Liver (tissue), 3 donors: ENCODE data around the gene CRELD2.

Experiments used
- EGR1 ChIP-seq, 2 donors: IDR thresholded peaks; 2 replicates each; pipeline ENCODE4 v1.6.1; 2016 to 2018; ENCODE audit warnings: antibody characterized with exemption in 2 of 2, low read depth in 2 of 2
- GABPA ChIP-seq, 2 donors: IDR thresholded peaks in 1 of 2; conservative IDR thresholded peaks in 1 of 2; 2 replicates each; pipeline ENCODE4 v1.6.1; 2016; ENCODE audit warnings: antibody characterized with exemption in 2 of 2, mild to moderate bottlenecking in 1 of 2, moderate library complexity in 1 of 2
- HNF4A ChIP-seq, 2 donors: conservative IDR thresholded peaks; 2 replicates each; pipeline ENCODE4 v1.6.1; 2016; ENCODE audit warnings: antibody characterized with exemption in 2 of 2, mild to moderate bottlenecking in 2 of 2
- JUND ChIP-seq, 2 donors: IDR thresholded peaks; 2 replicates each; pipeline ENCODE4 v1.6.1; 2016; ENCODE audit warnings: antibody characterized with exemption in 2 of 2
- RAD21 ChIP-seq, 2 donors: IDR thresholded peaks; 2 replicates each; pipeline ENCODE4 v1.6.1; 2016; ENCODE audit warnings: antibody characterized with exemption in 2 of 2, mild to moderate bottlenecking in 2 of 2
- SP1 ChIP-seq: IDR thresholded peaks from 2 replicates; pipeline ENCODE4 v1.6.1; 2018; ENCODE audit warnings: antibody characterized with exemption, mild to moderate bottlenecking
- TAF1 ChIP-seq: conservative IDR thresholded peaks from 2 replicates; pipeline ENCODE4 v1.6.1; 2016; ENCODE audit warnings: antibody characterized with exemption, mild to moderate bottlenecking
- YY1 ChIP-seq: IDR thresholded peaks from 2 replicates; pipeline ENCODE4 v1.6.1; 2016; ENCODE audit warnings: antibody characterized with exemption, mild to moderate bottlenecking
- TF ChIP-seq, protein P1 (sequence below): fragments of 150-350 bp; IDR thresholded peaks from 2 replicates; pipeline ENCODE4 v1.5.1; 2017; ENCODE audit warnings: improper control_type of control experiment, low read depth, low read length; ENCODE audit not compliant: missing input control
- TF ChIP-seq, protein P2 (sequence below): IDR thresholded peaks from 2 replicates; pipeline ENCODE4 v1.6.1; 2016; ENCODE audit warnings: antibody characterized with exemption
- TF ChIP-seq, protein P3 (sequence below): IDR thresholded peaks from 2 replicates; pipeline ENCODE4 v1.6.1; 2016; ENCODE audit warnings: antibody characterized with exemption
- TF ChIP-seq, protein P4 (sequence below): IDR thresholded peaks from 2 replicates; pipeline ENCODE4 v1.6.1; 2016; ENCODE audit warnings: antibody characterized with exemption, mild to moderate bottlenecking
- donor health status: healthy.
- donor health status: healthy.

GRCh38 chr22:49909476-49910205 is 8.8 kb upstream of the CRELD2 start:
- TF ChIP-seq, protein P1, sequence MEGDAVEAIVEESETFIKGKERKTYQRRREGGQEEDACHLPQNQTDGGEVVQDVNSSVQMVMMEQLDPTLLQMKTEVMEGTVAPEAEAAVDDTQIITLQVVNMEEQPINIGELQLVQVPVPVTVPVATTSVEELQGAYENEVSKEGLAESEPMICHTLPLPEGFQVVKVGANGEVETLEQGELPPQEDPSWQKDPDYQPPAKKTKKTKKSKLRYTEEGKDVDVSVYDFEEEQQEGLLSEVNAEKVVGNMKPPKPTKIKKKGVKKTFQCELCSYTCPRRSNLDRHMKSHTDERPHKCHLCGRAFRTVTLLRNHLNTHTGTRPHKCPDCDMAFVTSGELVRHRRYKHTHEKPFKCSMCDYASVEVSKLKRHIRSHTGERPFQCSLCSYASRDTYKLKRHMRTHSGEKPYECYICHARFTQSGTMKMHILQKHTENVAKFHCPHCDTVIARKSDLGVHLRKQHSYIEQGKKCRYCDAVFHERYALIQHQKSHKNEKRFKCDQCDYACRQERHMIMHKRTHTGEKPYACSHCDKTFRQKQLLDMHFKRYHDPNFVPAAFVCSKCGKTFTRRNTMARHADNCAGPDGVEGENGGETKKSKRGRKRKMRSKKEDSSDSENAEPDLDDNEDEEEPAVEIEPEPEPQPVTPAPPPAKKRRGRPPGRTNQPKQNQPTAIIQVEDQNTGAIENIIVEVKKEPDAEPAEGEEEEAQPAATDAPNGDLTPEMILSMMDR: no peak
- TF ChIP-seq SP1 (no peak), TAF1 (no peak), RAD21 (IDR thresholded peaks at IDR 0.05) (no peak), EGR1 (IDR thresholded peaks at IDR 0.05; ENCODE audit: low read depth in 2 of 2) (no peak), GABPA (IDR thresholded peaks at IDR 0.05 in 1 of 2, conservative IDR thresholded peaks at IDR 0.05 in 1 of 2) (no peak), HNF4A (conservative IDR thresholded peaks at IDR 0.05) (no peak), YY1 (no peak), JUND (IDR thresholded peaks at IDR 0.05) (no peak)
- TF ChIP-seq, protein P2, sequence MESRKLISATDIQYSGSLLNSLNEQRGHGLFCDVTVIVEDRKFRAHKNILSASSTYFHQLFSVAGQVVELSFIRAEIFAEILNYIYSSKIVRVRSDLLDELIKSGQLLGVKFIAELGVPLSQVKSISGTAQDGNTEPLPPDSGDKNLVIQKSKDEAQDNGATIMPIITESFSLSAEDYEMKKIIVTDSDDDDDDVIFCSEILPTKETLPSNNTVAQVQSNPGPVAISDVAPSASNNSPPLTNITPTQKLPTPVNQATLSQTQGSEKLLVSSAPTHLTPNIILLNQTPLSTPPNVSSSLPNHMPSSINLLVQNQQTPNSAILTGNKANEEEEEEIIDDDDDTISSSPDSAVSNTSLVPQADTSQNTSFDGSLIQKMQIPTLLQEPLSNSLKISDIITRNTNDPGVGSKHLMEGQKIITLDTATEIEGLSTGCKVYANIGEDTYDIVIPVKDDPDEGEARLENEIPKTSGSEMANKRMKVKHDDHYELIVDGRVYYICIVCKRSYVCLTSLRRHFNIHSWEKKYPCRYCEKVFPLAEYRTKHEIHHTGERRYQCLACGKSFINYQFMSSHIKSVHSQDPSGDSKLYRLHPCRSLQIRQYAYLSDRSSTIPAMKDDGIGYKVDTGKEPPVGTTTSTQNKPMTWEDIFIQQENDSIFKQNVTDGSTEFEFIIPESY: no peak
- TF ChIP-seq, protein P3, sequence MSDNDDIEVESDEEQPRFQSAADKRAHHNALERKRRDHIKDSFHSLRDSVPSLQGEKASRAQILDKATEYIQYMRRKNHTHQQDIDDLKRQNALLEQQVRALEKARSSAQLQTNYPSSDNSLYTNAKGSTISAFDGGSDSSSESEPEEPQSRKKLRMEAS: no peak
- TF ChIP-seq, protein P4, sequence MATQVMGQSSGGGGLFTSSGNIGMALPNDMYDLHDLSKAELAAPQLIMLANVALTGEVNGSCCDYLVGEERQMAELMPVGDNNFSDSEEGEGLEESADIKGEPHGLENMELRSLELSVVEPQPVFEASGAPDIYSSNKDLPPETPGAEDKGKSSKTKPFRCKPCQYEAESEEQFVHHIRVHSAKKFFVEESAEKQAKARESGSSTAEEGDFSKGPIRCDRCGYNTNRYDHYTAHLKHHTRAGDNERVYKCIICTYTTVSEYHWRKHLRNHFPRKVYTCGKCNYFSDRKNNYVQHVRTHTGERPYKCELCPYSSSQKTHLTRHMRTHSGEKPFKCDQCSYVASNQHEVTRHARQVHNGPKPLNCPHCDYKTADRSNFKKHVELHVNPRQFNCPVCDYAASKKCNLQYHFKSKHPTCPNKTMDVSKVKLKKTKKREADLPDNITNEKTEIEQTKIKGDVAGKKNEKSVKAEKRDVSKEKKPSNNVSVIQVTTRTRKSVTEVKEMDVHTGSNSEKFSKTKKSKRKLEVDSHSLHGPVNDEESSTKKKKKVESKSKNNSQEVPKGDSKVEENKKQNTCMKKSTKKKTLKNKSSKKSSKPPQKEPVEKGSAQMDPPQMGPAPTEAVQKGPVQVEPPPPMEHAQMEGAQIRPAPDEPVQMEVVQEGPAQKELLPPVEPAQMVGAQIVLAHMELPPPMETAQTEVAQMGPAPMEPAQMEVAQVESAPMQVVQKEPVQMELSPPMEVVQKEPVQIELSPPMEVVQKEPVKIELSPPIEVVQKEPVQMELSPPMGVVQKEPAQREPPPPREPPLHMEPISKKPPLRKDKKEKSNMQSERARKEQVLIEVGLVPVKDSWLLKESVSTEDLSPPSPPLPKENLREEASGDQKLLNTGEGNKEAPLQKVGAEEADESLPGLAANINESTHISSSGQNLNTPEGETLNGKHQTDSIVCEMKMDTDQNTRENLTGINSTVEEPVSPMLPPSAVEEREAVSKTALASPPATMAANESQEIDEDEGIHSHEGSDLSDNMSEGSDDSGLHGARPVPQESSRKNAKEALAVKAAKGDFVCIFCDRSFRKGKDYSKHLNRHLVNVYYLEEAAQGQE: no peak
